Measurements from ENCODE around the gene BNIP3. TPM values are rescaled to one million over a fixed set of nuclear protein-coding genes. Genes with fewer than 3 reads are reported as not detected.

BNIP3 gene, protein sequence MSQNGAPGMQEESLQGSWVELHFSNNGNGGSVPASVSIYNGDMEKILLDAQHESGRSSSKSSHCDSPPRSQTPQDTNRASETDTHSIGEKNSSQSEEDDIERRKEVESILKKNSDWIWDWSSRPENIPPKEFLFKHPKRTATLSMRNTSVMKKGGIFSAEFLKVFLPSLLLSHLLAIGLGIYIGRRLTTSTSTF
- total RNA-seq: 10 to 100 TPM; 36.4 to 42.1 TPM
- polyA plus RNA-seq: 10 to 100 TPM; 30.8 to 38.9 (median 37.5) TPM
- 20.9 to 37.0 (median 33.2) reads per million in 6 experiments for total RNA-seq

DNA sequence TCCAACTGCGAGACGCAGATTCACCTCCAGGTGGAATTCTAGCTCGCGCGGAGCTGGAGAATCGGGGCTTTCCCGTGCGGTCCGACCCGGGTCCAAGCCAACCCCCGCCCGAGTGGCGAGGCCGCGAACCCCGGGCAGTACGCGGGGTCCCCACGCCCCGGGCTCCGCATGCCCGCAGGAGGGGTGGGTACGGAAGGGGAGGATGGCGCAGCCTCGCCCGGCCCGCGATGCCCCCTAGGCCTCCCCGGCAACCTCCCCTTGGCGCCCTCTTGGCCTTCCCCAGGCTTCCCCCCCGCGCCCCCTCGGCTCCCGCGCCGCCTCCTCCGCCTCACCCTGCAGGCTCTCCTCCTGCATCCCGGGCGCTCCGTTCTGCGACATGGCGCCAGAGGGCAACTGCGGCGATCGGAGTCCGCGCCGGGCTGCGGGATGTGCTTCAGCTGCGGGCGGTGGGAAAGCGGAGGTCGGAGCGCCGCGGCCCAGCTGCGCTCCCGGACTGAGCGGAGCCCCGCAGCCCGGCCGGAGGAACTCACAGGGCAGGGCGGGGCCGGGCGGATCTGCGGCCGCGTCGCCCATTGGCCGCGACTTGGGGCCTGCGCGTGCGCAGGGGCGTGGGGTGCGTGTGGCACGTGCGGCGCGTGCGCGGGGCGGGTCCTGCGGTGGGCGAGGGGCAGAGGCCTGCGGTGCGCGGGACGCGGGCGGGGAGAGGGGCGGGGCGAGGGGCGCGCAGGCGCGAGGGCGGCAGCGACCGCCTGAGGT is at the start of gene BNIP3:
Gene BNIP3, minus strand, starts transcription at position 495 of the 756 bp plus-strand sequence. Its CDS starts 117 bp downstream, at position 378.
- peak within 1 kb of the TSS; percentile 82 to 91 (median 88) for H3K4me3 Mint-ChIP-seq
- peaks cover 0 to 2% (median 0%) of the 10 kb centered on the region in 5 donors for H3K27me3 Mint-ChIP-seq
- H3K27ac Mint-ChIP-seq: peak within 1 kb of the TSS; percentile 51 to 94 (median 82)
- peaks cover 0 to 2% (median 0%) of the 10 kb centered on the region in 3 donors for H3K36me3 Mint-ChIP-seq
- DNase-seq: peak; percentile 89 to 97 (median 94)
- peaks cover 24 to 49% (median 45%) of the 10 kb centered on the region in 4 donors for H3K4me1 Mint-ChIP-seq
- H3K9me3 Mint-ChIP-seq: no peaks in the 10 kb centered on the region
- POLR2A ChIA-PET: interaction anchor here (1.0 to 2.9 kb wide), 7 partner anchors 9 to 81 kb away, joined by 3 to 29 read pairs (median 6); partner anchors contain the start of gene PPP2R2D
- peak; percentile 84 to 90 for ATAC-seq

DNA sequence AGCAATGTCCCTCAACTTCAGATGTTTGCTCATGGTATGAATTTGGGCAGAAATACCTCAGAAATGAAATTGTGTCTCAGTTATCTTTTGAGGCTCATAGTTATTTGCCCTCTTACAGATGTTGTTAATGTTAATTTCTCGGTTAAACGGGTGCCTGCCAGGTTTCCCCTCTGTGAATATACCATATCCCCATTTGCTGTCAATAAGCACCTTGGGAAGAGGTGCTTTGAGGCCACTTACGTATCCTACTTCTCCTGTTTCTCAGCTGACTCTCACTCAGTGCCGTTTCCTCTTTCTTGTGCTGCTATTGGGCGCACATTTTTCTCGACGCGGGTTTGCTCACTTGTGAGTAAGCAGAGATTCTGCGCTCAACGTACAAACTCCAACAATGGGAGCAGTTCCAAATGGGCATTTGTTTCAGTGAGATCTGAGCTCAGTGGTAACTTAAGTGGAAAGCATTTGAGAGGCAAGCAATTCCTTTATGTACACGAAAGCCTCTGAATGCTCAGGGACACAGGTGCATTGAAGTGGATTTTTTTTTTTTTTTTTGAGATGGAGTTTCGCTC is 49.3 kb upstream of the BNIP3 start:
- H3K4me3 Mint-ChIP-seq: no peak overlapping the region
- H3K4me1 Mint-ChIP-seq: peaks cover 0 to 8% (median 2%) of the 10 kb centered on the region in 4 donors
- H3K27me3 Mint-ChIP-seq: peaks cover 45 to 92% (median 56%) of the 10 kb centered on the region in 5 donors
- H3K9me3 Mint-ChIP-seq: no peaks in the 10 kb centered on the region
- ATAC-seq: no peak
- no peak for DNase-seq
- no peaks in the 10 kb centered on the region for H3K36me3 Mint-ChIP-seq
- no peak overlapping the region for H3K27ac Mint-ChIP-seq
- POLR2A ChIA-PET: no interaction called here

DNA sequence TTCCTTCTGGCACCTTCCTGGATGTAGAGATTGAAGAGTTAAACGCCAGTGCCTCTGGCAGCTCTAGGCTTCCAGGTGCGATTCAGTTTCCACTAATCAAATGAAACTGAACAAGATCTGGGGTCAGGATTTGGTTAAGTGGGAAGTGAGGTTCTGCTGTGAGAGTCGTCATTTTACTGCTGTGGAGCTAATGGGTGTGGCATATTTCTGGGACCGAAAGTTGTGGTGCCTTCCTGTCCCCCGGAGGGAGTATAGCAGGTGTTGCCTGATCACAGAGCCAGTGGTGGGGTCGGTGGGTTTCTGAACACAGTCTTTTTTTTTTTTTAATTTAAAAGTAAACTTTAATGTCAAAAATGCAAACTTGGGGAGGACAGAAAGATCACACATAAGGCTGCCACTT is 47.0 kb upstream of the BNIP3 start:
- DNase-seq (no peak), ATAC-seq (no peak)
- H3K4me3 Mint-ChIP-seq: no peak overlapping the region
- H3K4me1 Mint-ChIP-seq: no peaks in the 10 kb centered on the region
- H3K36me3 Mint-ChIP-seq: no peaks in the 10 kb centered on the region
- no peaks in the 10 kb centered on the region for H3K9me3 Mint-ChIP-seq
- no peak overlapping the region for H3K27ac Mint-ChIP-seq
- POLR2A ChIA-PET: no interaction called here
- peaks cover 34 to 91% (median 50%) of the 10 kb centered on the region in 5 donors for H3K27me3 Mint-ChIP-seq

DNA sequence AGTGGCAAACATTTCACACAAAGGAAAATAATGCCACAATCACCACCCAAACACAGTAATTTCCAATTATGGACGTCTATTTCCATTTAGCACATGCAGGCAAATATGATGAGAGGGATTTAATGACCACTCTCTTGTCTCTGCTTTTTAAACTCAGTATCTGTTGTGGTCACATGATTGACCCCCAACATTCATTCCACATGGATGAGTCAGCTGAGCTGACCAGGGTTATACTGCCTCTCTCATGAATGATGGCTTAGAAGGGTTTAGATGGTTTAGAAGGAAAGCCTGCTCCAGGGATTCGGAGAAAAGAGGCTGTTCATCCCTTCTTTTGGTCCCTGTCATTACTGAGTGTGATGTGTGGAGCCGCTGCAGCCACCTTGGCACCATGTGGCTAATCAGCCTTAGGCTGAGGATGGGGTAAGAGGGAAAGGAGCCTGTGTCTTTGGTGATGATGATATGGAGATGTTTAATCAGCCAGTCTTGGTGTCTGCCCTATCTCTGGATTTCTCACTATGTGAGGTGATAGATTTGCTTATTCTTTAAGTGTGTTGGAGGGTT is 45.8 kb upstream of the BNIP3 start:
- H3K27ac Mint-ChIP-seq: peak overlapping the region in 1 of 10 donors; percentile 65
- no peak overlapping the region for H3K4me3 Mint-ChIP-seq
- ATAC-seq: no peak
- H3K36me3 Mint-ChIP-seq: no peaks in the 10 kb centered on the region
- H3K9me3 Mint-ChIP-seq: no peaks in the 10 kb centered on the region
- H3K27me3 Mint-ChIP-seq: peaks cover 32 to 92% (median 48%) of the 10 kb centered on the region in 5 donors
- POLR2A ChIA-PET: no interaction called here
- DNase-seq: no peak
- peaks cover 4 to 8% (median 5%) of the 10 kb centered on the region in 4 donors for H3K4me1 Mint-ChIP-seq

DNA sequence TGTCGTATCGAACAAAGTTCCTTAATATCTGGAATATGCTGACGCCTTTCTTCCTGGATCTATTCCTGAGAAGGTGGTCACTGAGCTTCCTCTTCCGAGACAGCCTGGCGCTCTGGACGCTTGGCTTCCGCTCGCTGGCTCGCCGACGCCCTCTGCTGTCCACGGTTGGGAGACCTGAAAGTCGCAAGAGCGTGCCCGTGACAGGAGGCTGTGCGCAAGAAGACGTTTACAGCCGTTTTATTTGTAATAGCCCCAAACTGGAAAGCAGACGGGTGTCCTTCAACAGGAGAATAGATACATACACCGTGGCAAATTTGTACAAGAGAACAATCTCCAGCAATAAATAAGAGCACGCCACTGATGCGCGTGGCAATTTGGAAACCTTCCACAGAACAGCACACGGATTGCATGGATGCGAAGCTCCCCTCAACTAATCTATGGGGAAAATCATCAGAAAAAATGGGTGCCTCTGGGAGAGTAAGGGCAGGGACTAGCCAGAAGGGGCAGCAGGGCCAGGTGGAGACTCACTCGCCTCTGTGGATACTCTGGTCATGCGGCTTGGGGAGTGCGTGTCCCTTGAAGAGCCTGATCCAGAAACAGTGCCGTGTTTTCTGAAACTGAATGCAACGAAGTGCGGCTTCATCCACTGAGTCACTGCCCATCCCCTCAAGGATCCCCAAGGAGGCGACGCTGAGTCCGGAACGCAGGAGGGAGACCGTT is 41.5 kb upstream of the BNIP3 start:
- Mint-ChIP-seq H3K27me3 (peaks cover 20 to 54% (median 30%) of the 10 kb centered on the region in 5 donors), H3K4me3 (peak overlapping the region in 8 of 10 donors; percentile 4 to 71 (median 58)), H3K27ac (peak overlapping the region in 1 of 10 donors; percentile 45), H3K4me1 (peaks cover 4 to 8% (median 5%) of the 10 kb centered on the region in 4 donors), H3K36me3 (no peaks in the 10 kb centered on the region), H3K9me3 (no peaks in the 10 kb centered on the region)
- DNase-seq (peak; percentile 53 to 84 (median 71)), ATAC-seq (peak; percentile 88 to 93)
- POLR2A ChIA-PET: interaction anchor here (0.9 to 1.4 kb wide), 3 partner anchors 115 to 138 kb away, joined by 3 to 7 read pairs (median 4); partner anchors contain the start of gene PPP2R2D

DNA sequence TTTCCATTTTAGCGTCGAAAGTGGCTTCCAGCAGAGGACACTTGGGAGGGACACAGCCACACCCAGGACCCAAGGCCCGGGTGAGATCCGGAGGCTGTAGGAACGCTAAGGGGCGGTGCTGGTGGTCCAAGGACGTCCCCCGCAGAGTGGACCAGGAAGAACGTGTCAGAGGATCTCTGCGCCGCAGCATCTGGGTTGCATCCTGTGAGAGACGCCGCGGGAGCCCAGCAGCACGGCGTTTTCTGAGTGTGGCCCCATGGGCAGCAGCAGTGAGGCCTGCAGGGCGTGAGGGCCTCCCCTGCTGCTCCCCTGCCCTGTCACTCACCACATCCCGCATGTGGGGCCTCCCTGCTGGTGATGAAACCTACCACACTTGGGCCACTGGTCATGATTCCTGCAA is 40.5 kb upstream of the BNIP3 start:
- DNase-seq: no peak
- no peak overlapping the region for H3K27ac Mint-ChIP-seq
- no peaks in the 10 kb centered on the region for H3K9me3 Mint-ChIP-seq
- H3K4me3 Mint-ChIP-seq: no peak overlapping the region
- no peak for ATAC-seq
- peaks cover 5 to 8% (median 5%) of the 10 kb centered on the region in 4 donors for H3K4me1 Mint-ChIP-seq
- H3K36me3 Mint-ChIP-seq: no peaks in the 10 kb centered on the region
- peaks cover 12 to 44% (median 22%) of the 10 kb centered on the region in 5 donors for H3K27me3 Mint-ChIP-seq
- POLR2A ChIA-PET: interaction anchor here (1.4 kb wide), 1 partner anchor 137 kb away, joined by 7 read pairs; no protein-coding TSS in a partner anchor

DNA sequence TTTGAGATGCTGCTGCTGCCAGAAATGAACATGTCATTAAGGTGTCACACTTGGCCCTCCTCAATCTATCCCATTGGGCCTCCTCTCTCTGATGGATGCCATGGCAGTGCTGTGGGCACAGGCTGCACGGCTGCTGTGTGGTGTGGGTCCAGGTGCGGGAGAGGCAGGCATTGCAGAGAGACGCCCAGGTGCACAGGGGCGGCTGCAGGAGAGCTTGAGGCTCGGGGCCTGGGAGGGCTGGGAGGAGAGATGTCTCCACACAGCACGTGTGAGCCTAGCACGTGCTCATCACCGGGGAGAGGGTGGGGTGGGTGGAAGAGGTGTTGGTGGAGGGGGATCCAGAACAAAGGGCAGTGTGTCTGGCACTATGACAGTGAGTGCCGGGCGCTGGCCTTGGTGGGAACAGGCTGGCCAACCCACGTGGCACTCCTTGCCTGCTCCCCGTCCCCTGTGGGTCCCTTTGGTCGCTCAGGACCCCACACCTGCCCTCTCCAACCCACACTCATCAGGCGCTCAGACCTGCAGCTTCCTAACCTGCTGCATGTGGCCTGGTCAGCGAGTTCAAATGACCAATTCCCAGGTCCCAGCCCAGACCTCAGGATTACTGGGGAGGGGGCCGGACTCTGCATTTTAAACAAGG is 39.9 kb upstream of the BNIP3 start:
- POLR2A ChIA-PET: no interaction called here
- Mint-ChIP-seq H3K27me3 (peaks cover 8 to 38% (median 18%) of the 10 kb centered on the region in 5 donors), H3K4me1 (peaks cover 5 to 8% (median 6%) of the 10 kb centered on the region in 4 donors), H3K36me3 (no peaks in the 10 kb centered on the region), H3K27ac (no peak overlapping the region), H3K4me3 (no peak overlapping the region), H3K9me3 (no peaks in the 10 kb centered on the region)
- DNase-seq (no peak), ATAC-seq (no peak)

DNA sequence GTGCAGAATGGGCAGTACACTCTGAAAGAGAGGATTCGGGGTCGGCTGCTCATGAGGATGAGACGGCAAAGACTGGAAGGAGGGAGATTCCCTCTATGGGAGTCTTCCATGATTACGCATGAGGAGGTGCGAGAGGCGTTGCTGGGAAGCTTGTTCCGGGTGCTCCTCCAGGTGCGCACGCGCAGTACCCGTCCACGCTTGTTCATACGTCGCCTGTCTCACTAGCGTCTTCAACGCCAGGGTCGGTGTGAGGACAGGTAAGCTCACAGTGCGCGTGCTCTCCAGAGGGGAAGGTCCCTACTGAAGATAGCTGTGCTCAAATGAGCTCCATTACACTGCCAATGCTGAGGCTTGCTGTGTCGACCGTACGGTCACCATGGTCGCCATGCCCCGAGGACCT is 39.3 kb upstream of the BNIP3 start:
- POLR2A ChIA-PET: no interaction called here
- DNase-seq: no peak
- H3K36me3 Mint-ChIP-seq: no peaks in the 10 kb centered on the region
- H3K9me3 Mint-ChIP-seq: no peaks in the 10 kb centered on the region
- no peak for ATAC-seq
- H3K4me1 Mint-ChIP-seq: peaks cover 5 to 8% (median 6%) of the 10 kb centered on the region in 4 donors
- peaks cover 6 to 32% (median 16%) of the 10 kb centered on the region in 5 donors for H3K27me3 Mint-ChIP-seq
- H3K27ac Mint-ChIP-seq: no peak overlapping the region
- H3K4me3 Mint-ChIP-seq: no peak overlapping the region

DNA sequence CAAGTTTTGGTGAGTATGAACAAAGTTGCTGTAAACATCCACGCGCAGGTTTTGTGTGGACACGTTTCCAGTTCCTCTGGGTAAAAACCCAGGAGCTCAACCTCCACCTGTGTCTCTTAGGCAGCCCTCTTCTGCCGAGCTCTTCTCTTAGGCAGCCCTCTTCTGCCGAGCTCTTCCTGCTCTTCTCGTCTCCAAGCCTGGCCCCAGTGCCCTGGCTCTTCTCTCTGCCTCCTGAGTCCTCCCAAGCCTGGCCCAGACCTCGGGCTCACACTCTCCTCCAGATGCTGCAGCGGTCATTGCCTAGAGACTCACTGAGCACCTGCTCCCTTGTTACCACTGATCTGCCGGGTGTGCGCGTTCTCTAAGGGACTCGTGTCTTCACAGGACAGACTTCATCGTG is 38.7 kb upstream of the BNIP3 start:
- ATAC-seq (no peak), DNase-seq (no peak)
- H3K4me1 Mint-ChIP-seq: peaks cover 5 to 8% (median 6%) of the 10 kb centered on the region in 4 donors
- POLR2A ChIA-PET: no interaction called here
- no peaks in the 10 kb centered on the region for H3K9me3 Mint-ChIP-seq
- H3K4me3 Mint-ChIP-seq: no peak overlapping the region
- H3K27me3 Mint-ChIP-seq: peaks cover 6 to 26% (median 15%) of the 10 kb centered on the region in 5 donors
- H3K27ac Mint-ChIP-seq: no peak overlapping the region
- H3K36me3 Mint-ChIP-seq: no peaks in the 10 kb centered on the region

DNA sequence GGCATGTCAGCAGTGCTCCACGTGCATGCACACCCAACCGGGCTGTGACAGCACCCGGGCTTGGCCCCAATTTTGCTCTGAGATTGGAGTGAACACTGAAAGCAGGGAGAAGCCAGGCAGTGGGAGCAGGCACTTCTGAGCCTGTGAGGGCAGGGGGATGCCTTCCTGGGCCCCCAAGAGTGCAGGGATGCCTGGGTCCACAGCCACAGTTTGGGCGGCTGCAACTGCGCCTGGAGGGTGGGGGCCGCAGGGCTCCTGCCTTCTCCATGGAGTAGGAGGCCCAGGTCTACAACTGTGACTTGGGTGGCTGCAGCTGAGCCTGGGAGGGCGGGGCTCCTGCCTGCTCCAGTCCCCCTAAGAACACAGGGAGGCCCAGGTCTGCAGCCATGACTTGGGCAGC is 37.6 kb upstream of the BNIP3 start:
- DNase-seq (no peak), ATAC-seq (no peak)
- H3K27me3 Mint-ChIP-seq: peaks cover 6 to 15% (median 8%) of the 10 kb centered on the region in 5 donors
- H3K9me3 Mint-ChIP-seq: no peaks in the 10 kb centered on the region
- POLR2A ChIA-PET: no interaction called here
- no peaks in the 10 kb centered on the region for H3K36me3 Mint-ChIP-seq
- no peak overlapping the region for H3K27ac Mint-ChIP-seq
- H3K4me1 Mint-ChIP-seq: peaks cover 5 to 8% (median 6%) of the 10 kb centered on the region in 4 donors
- H3K4me3 Mint-ChIP-seq: no peak overlapping the region

DNA sequence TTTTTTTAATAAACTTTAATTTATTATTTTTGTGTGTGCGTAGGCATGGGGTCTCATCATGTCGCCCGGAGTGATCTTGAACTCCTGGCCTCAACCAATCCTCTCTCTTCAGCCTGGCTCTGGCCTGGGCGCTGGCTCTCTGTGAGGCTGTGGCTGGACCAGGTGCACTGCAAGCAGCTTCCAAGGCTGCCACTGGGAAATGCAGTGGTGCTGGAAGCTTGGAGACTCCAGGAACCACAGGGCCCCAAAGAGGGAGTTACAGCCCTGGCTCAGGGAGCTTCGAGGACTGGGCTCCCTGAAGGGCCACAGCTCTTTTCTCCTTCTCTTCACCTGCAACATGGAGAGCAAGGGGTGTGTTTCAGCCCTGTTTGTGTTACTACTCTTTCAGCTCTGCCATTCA is 36.7 kb upstream of the BNIP3 start:
- peaks cover 5 to 7% (median 6%) of the 10 kb centered on the region in 4 donors for H3K4me1 Mint-ChIP-seq
- DNase-seq: no peak
- no peaks in the 10 kb centered on the region for H3K9me3 Mint-ChIP-seq
- no peak for ATAC-seq
- H3K4me3 Mint-ChIP-seq: no peak overlapping the region
- no peak overlapping the region for H3K27ac Mint-ChIP-seq
- no peaks in the 10 kb centered on the region for H3K36me3 Mint-ChIP-seq
- POLR2A ChIA-PET: no interaction called here
- H3K27me3 Mint-ChIP-seq: peaks cover 4 to 8% (median 5%) of the 10 kb centered on the region in 5 donors

DNA sequence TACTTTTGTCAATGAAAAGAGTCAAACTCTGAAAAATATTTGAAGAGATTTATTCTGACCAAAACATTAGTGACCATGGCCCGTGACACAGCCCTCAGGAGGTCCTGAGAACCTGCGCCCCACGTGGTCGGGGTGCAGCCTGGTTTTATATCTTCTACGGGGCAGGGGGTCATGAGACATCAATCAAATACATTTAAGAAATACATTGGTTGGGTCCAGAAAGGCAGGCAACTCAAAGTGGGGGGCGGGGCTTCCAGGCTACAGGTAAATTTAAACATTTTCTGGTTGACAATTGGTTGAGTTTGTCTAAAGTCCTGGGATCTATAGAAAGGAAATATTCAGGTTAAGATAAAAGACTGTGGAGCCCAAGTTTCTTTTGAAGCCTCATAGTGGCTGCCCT is 34.8 kb upstream of the BNIP3 start:
- ATAC-seq: no peak
- H3K27ac Mint-ChIP-seq: peak overlapping the region in 1 of 10 donors; percentile 25

More for the DNA sequence above, 34.8 kb upstream of the BNIP3 start:
- Mint-ChIP-seq H3K27me3 (no peaks in the 10 kb centered on the region), H3K4me1 (peaks cover 0 to 2% (median 0%) of the 10 kb centered on the region in 4 donors), H3K36me3 (no peaks in the 10 kb centered on the region), H3K4me3 (no peak overlapping the region), H3K9me3 (no peaks in the 10 kb centered on the region)
- POLR2A ChIA-PET: no interaction called here
- no peak for DNase-seq

Measured in naive thymus-derived CD8-positive, alpha-beta T cell (primary cell).